ENCODE measurements around the gene COPS2.

COPS2 gene

GRCh38 chr15:49155834-49156627, 632 bp upstream of the COPS2 start:
- DNase-seq: peak; percentile 10

DNA sequence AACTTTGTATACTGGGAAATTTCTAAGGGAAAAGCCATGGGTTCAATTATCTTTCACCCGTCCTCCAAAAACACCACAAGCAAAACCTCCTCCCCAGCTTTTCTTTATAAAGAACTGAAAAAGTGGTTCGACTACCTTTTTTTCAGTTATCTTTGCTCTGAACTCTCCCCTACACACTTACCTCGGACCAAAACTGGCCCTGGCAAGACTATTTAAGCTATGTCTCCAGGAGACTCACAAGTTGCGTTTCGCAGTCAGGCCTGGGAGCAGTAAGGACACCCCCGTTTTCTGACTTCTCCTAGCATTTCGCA, 645 bp downstream of the COPS2 start:
- DNase-seq: no peak

- no peak for DNase-seq
These were observed 1.0 kb downstream of the COPS2 start for GRCh38 chr15:49154359-49154758.

DNA sequence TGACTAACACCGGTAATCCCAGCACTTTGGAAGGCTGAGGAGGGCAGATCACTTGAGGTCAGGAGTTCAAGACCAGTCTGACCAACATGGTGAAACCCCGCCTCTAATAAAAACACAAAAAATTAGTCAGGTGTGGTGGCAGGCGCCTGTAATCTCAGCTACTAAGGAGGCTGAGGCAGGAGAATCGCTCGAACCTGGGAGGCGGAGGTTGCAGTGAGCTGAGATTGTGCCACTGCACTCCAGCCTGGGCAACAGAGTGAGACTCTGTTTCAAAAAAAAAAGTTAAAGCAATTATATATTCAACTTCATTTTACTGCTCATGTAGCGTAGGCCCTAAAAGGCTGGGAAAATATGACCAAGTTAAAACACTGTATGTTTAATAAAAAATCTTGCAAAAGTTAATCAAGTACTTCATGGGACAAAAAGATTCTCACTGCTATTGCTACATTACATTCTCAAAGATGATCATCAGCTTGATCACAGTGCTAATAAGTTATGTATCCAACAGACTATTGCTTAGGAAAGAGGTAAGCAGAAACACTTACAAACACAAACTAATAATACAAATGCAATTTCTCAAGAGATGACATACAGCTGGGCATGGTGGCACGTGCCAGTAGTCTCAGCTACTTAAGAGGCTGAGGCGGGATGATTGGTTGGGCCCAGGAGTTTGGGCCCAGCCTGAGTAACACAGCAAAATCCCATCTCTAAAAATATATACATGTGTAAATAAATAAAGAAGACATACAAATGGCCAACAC, 2.7 kb downstream of the COPS2 start:
- no peak for DNase-seq

DNA sequence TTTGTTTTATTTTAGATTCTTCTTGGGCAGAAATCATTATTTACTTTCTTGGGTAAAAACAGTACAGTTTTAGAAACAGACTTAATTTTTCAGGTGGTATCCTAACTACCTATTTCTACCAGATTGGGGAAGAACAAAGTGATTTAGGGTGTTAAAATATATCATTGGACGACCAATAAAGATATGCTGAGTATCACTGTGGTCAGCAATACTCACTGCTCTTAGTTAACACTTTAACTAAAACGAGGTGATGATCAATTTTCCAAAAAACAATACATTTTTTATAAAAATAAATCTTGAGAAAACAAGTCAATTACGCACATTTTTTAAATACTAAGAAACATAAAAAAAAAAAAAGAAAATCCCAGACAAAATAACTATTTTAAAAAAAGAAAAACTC, 3.6 kb downstream of the COPS2 start:
- no peak for DNase-seq

DNA sequence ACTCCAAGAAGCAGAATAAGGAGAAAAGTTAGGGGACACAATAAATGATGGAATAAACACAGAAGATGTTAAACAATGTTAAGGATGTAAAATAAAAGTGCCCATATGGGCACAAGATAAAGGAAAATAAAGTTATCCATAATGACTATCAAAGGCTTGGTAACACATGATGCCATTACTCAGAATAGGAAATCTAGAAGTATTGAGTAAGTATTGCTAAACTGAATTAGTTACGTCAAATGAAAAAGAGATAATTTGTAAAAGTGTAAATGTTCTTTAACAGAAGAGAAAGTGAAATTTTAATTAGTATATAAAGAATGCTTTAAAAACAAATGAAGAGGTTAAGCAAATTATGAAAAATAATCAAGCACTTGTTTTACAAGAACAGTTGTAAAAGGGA, 6.7 kb downstream of the COPS2 start:
- no peak for DNase-seq

GRCh38 chr15:49148298-49148697, 7.1 kb downstream of the COPS2 start:
- DNase-seq: no peak

GRCh38 chr15:49145651-49146609, 9.5 kb downstream of the COPS2 start:
- DNase-seq: peak; percentile 39

GRCh38 chr15:49137861-49138260, 17.5 kb downstream of the COPS2 start:
- DNase-seq: no peak

DNA sequence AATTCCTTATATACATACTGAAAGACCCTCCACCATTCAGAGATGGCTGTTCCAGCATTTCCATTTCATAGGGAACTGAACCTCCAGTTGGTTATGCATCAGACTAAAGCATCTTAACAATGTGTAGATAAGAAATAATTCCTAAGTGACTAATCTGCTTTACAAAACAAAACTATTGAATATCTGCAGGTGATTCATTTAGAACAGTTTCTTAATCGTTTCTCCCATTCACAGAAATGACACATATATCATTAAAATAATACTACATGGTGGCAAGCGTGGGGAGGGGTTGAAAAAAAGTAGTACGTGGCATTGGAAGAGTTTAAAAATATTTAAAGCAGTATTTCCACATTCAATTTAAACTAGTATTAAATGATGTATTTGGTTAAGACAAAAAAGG, 19.5 kb downstream of the COPS2 start:
- no peak for DNase-seq

DNA sequence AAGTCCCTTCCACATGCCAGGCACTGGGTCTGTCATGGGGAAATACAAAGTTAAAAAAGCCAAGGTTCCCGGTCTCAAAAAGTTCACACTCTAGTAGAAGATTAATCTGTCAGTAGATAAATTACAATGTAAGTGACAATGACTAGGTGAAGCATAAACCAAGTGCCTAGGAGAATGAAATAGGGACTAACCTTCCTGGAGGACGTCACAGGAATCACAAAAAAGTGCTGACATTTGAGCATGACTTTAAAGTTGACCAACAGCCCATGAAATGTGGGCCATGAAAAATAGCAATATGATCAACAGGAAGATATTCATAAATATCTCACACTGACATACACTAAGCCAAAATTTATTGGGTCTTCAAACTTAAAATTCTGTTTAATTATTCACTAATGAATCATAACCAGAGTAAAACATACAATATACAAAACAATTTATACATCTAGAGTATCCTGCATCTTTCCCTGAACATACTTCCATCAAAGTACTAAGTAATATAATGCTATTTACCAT, 20.0 kb downstream of the COPS2 start:
- no peak for DNase-seq

DNA sequence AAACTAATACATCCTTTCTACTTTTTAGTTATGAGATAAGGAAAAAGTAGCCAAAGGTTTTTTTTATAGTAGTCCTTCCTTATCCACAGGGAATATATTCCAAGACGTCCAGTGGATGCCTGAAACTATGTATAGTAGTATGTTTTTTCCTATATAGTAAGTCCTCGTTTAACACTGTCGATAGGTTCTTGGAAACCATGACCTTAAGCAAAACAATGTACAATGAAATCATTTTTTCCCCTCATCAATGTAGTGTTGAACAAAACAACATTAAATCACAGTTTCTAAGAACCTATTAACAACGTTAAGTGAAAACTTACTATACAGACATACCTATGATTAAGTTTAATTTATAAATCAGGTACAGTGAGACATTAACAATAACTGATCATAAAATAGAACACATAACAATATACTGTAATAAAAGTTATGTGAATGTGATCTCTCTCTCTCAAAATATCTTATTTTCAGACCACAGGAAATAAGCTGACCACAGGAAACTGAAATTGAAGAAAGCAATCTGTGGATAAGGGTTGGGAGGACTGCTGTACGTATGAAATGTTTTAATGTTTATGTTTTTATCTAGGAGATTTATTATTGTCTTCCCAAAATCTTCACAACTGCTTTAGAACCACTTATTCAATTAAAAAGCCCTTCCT, 20.6 kb downstream of the COPS2 start:
- no peak for DNase-seq

- no peak for DNase-seq
These were observed 24.0 kb downstream of the COPS2 start for GRCh38 chr15:49131403-49131802.

- no peak for DNase-seq
These were observed 31.0 kb downstream of the COPS2 start for GRCh38 chr15:49124371-49124770.

DNA sequence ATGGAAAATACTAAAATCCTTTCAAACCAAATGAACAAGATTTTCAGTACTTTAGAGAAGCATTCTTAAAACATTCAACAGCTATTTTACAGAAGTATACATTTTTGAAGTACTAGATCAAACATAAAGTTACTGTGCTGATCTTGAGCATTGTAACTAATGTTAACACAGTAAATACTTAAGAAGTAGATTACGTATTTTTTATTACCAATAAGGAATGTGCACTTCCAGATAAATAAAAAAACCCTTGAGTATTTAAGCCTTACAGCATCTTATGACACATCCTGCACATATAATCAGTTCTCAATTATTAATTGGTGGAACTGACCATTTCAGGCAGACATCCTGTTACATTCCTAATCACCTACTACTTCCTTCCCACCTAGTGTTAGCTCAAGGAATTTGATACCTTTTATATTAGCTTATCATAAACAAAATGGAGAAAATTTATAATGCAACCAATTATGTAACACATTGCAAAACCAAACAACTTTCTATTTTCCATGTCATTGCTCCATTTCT, 32.8 kb downstream of the COPS2 start:
- no peak for DNase-seq

GRCh38 chr15:49121901-49122300, 33.5 kb downstream of the COPS2 start:
- DNase-seq: no peak

DNA sequence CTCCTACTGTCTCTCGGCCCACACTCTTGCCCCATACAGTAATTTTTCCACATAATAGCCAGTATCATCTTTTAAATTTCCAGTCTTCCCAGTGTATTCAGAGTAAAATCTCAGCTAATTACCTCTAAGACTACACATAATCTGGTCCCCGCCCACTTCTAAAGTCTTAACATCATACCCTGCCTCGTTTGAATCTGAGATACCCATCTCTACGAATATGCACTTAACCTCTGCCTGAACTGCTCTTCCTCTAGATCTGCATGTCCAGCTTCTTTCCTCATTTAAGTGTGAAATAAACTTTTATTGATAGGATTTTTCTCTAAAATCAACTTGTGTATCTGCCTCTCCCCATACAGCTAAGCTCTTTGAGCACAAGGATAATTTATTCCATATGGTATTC, 34.6 kb downstream of the COPS2 start:
- no peak for DNase-seq

DNA sequence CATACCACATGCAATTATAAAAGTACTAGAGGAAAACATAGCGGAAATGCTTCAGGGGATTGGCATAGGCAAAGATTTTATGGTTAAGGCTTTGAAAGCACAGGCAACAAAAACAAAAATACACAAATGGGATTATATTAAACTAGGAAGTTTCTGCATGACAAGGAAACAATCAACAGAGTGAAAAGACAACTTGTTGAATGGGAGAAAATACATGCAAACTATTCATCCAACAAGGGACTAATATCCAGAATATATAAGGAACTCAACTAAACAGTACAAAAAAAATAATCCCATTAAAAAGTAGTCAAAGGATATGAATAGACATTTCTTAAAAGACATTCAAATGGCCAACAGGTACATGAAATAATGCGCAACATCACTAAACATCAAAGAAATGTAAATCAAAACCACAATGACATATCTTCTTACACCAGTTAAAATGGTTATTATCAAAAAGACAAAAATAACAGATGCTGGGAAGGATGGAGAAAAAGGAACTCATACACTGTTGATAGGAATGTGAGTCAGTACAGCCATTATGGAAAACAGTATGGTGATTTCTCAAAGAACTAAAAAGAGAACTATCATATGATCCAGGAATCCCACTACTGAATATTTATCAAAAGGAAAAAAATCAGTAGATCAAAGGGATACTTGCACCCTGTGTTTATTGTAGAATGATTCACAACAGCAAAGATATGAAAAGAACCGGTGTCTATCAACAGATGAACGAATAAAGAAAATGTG, 39.1 kb downstream of the COPS2 start:
- DNase-seq: no peak

DNA sequence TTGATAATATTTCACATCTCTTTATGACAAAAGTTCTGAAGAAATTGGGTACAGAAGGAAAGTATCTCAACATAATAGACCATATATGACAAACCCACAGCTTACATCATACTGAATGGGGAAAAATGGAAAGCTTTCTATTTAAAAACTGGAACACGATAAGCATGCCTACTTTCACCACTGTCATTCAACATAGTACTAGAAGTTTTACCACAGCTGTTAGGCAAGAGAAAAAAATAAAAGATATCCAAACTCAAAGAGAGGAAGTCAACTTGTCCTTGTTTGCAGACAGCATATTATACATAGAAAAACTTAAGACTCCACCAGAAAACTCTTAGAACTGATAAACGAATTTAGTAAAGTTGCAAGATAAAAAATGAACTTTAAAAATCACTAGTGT, 40.3 kb downstream of the COPS2 start:
- no peak for DNase-seq

GRCh38 chr15:49110158-49110944, 45.0 kb downstream of the COPS2 start:
- DNase-seq: no peak

DNA sequence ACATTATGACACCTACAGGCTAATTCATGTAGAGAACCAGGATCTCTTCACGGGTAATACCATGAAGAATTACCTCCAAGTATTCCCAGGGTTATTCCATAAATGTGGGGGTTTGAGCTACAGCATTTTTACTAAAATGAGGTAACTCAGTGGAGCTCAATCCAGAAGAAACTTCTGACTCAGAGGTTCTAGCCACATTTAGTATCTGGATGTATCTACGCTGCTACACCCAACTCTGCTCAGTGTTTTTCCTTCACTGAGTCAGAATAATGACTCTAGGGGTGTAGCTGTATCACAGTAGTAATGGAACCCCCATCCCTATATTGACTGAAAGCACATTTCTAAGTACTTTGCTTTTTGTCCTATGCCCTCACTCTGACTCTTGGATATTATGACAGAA, 52.4 kb downstream of the COPS2 start:
- no peak for DNase-seq

Measured in CD4-positive, alpha-beta T cell treated with Interleukin-6 for 4 hours (primary cell).